ENCODE results near the gene DCLK1.
A peak's percentile ranks its signal among the peaks of the same experiment; 100 is the strongest.

Gene DCLK1

GRCh38 chr13:35945368-35945767 is 185.8 kb downstream of the DCLK1 start:
- no peak for DNase-seq (ENCODE audit: low read depth)

DNA sequence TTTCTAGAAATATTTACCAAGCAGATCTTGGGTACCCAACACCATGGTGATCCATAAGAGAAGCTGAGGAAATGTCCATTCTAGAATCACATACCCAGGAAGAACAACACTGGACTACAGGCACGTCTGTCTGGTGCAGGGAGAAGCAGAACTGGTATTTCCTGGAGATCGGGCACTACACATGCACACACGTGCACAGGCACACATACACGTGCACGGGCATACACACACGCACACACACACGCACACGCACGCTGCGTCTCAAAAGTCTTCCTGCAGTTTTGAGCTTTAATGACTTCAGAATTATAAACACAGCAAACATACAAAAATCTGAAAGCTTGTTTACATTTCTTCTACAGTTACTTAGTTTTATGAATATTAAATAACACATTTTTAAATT is 189.8 kb downstream of the DCLK1 start:
- DNase-seq (ENCODE audit: low read depth): no peak

GRCh38 chr13:35940734-35941133 is 190.4 kb downstream of the DCLK1 start:
- no peak for DNase-seq (ENCODE audit: low read depth)

- DNase-seq (ENCODE audit: low read depth): no peak
Observed at GRCh38 chr13:35936246-35936978, 194.8 kb downstream of the DCLK1 start.

GRCh38 chr13:35930665-35931631 is 200.2 kb downstream of the DCLK1 start:
- DNase-seq (ENCODE audit: low read depth): no peak

DNA sequence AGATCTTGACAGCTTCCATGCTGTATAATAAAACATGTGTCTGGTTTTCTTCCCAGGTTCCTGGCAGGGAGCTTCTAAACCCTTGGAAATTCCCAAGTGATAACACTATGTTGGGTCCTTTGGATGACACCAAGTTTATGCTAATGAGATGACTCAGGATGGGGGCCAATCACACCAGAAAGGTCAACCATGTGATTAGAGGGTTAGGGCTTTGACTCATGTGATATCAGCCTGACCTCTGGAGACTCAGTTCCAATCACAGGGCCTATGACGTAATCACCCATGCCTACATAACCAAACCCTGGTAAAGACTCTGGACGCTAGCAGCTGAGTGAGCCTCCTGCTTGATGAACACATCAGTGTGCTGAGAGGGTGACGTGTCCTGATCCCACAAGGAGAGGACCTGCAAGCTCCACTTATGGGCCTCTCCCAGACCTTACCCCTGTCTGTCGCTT is 203.6 kb downstream of the DCLK1 start:
- peak; percentile 63 for DNase-seq (ENCODE audit: low read depth)

DNA sequence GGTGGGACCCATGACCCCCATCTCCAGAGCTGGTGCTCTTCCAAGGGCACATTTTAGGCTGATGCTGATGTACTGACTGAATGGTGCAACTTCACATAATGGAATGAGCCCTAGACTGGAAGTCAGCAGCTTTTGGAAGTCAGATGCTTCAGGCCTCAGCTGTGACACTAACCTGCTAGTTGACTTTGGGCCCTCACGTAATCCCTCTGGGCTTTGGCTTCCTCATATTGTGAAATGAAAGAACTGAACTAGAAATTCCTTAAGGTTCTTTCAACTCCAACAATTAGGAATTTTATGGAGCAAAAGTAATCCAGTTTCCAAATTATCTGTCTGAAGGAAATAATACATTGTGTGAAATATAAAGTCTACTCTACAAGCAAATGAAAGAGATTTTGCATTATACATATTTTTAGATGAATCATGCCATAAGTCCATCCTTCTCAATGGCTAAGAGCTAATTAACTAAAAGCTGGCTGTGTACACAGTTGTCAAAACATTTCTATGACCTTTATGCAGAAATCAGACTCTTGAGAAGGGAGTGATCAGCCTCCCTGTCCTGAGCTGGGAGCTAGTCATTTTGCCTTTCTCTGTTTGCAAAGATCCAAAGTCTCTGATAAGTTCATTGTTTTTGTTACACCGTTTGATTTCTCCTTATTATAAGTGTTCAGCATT is 204.2 kb downstream of the DCLK1 start:
- DNase-seq (ENCODE audit: low read depth): peak; percentile 45

- DNase-seq (ENCODE audit: low read depth): no peak
Observed at GRCh38 chr13:35925669-35926068, 205.5 kb downstream of the DCLK1 start.

- DNase-seq (ENCODE audit: low read depth): peak; percentile 71
Observed at GRCh38 chr13:35923347-35923746, 207.8 kb downstream of the DCLK1 start.

DNA sequence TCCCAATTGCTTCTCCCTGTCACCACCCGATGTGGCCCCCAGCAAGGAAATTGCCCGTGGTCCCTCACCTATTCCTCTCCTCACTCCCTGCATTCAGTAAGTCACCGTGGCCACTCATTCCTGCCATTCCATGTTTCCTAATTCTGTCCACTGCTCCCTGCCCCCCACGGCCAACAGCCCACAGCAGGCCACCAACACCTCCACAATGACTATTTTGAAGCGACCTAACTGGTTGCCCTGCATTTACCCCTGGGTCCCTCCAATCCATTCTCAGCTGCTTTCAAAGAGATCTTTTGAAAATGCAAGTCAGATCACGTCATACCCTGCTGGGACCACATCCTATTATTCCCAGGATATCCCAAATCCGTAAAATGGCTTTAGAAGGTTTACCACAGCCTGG is 210.4 kb downstream of the DCLK1 start:
- no peak for DNase-seq (ENCODE audit: low read depth)

DNA sequence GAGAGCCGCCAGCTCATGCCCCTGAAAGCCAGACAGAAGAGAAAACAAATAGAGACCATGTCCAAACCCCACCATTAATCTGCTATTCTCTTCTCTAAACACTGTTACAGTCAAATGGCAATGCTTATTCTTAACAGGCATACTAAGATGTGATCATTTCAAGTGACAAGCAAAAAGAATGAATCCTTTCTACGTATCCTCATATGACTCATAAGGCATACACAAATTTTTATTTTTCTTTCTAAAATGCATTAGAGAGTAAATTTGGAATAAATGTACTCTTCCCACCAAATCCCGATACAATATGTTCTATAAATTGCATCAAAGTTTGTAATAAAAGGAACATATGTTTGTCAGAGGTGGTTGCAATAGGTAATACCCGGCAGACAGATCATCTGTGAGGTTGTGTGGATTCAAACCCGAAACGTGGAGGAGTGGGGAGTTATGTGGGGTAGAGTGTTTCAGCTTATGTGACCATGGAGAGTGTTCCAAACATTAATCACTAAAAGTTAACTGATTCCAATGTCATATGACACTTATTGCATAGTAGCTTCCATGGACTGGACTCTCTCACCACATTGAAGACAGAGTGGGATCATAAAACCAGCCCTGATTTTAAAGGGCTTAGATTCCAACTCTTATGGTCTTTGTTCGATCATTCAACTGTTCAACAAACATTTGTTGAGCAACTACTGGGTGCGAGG is 213.1 kb downstream of the DCLK1 start:
- DNase-seq (ENCODE audit: low read depth): peak; percentile 48

GRCh38 chr13:35917252-35917941 is 213.8 kb downstream of the DCLK1 start:
- no peak for DNase-seq (ENCODE audit: low read depth)

- no peak for DNase-seq (ENCODE audit: low read depth)
Observed at GRCh38 chr13:35916146-35916545, 215.0 kb downstream of the DCLK1 start.

GRCh38 chr13:35914662-35915061 is 216.5 kb downstream of the DCLK1 start:
- DNase-seq (ENCODE audit: low read depth): peak; percentile 74

- no peak for DNase-seq (ENCODE audit: low read depth)
Observed at GRCh38 chr13:35912841-35913240, 218.3 kb downstream of the DCLK1 start.

DNA sequence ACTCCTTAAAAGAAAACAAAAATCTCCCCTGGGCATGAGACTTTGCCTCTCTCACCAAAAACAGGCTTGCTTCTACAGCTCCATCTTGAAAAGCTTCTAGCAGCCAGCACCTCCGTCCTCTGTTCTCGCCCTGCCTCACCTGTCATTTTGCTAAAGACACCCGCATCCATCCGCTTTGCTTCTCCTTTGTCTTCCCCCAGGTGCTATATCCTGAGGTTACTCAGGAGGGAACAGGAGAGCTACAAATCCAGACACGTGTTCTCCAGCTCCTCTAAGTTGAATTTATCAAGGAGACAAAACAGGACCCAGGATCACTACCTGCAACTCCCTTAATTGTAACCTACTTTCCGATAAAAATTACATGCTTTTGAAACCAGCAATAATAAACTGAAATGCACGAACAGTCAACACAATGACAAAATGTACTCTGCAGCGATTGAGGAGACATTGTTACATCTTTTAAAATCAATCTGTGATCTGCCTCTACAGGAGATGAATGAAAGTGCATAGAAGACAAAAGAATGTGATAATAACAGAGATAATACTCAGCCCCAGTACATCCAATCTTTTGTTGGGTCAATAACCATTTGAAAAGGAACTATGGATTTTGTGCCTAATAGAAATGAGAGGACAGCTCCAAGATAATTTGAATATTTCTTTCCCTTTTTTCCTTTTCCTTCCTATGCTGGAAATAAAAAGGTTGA is 221.2 kb downstream of the DCLK1 start:
- DNase-seq (ENCODE audit: low read depth): no peak

DNA sequence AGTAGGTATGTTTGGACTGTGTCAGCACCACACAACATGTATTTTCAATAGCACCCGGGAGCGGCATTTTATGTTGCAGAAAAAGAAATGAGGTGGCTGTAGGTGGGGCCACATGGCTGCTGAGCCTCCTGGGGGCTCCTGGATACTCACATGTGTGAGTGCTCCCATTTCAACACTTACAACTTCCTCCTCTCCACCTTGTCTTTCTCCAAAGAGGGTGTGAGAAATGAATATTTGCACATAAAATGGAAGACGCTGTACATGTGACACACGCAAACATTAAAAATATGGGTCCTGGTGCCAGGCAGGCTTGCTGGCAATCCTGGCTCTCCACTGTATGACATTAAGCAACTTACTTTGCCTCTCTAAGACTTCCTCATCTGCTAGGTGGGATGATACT is 222.1 kb downstream of the DCLK1 start:
- DNase-seq (ENCODE audit: low read depth): no peak

- no peak for DNase-seq (ENCODE audit: low read depth)
Observed at GRCh38 chr13:35908226-35908625, 223.0 kb downstream of the DCLK1 start.

DNA sequence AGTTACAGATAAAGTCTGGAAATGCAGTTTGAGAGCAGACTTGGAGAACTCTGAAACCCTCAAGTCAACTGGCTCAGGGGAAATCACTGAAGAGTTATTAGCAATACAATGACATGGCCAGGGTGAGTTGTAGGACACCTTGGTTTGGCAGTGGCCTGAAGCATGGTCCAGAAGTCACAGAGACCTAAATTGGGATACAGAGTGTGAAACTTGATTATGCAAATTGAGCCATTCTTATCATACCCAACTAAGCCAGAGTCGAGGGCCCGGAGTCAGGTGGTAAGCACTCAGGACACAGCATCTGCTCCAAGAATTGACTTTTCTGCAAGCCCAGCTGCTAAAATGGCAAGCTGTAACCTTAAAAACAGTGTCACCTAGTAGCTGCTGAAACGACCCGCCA is 224.5 kb downstream of the DCLK1 start:
- no peak for DNase-seq (ENCODE audit: low read depth)

DNA sequence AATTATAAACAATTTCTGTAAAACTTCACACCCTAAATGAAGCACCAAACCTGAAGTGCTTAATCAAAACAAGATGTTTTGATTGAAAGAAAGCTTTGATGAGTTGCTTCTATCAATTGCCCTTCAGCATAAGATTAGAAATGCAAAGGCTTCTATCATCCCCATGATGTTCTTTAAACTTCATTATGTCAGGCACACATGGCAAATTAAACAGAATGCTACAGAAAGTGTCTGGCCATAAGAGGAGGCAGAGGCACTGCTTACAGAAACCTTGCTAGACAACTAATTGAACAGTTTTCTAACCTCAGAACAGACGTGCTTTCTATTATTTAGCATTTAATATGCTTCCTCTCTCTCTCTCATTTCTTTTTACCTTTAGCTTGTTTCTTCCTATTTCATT is 228.1 kb downstream of the DCLK1 start:
- DNase-seq (ENCODE audit: low read depth): no peak

DNA sequence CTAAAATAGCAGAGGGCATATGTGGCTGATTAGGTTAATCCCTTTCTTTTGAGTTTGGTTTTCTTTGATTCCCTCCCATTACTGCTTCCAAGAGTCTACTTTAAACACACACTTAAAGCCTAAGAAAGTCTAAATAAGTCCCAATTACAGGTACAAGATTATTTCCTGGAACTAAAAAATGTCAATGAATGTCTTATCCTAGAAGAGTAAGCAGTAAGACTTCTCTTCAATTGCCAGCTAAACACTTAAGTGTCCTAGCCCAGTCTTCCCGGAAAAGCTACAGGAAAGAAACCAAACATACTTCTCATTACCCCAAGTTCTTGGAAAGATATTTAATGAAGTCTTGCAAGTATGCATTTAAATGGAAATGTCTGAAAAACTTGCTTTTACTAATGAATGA is 233.1 kb downstream of the DCLK1 start:
- no peak for DNase-seq (ENCODE audit: low read depth)
